Tibial artery (tissue), 4 donors: ENCODE measurements around the gene TMEM198.
A peak's percentile ranks its signal among the peaks of the same experiment; 100 is the strongest.

Source experiments
- DNase-seq, 2 donors: peaks; one replicate each; pipeline ENCODE4 v3.0.0-alpha.2; 2019
- H3K27ac ChIP-seq, 2 donors: fragments of 200-600 bp; sonication (generic) in 1 of 2; 1 replicate in 1 of 2; 2 replicates in 1 of 2; pipeline ENCODE4 v1.5.1; 2018 to 2019; ENCODE audit warnings: mild to moderate bottlenecking in 1 of 2
- H3K27me3 ChIP-seq, 2 donors: fragments of 200-600 bp; sonication (generic) in 1 of 2; one replicate each; pipeline versions ENCODE4 v1.5.1 to v1.6.0; 2016 to 2019
- H3K36me3 ChIP-seq, 3 donors: fragments of 200-600 bp; sonication (generic) in 2 of 3; one replicate each; pipeline ENCODE4 v1.5.1; 2016 to 2019; ENCODE audit warnings: mild to moderate bottlenecking in 2 of 3
- H3K4me1 ChIP-seq, 4 donors: fragments of 200-600 bp; sonication (generic) in 2 of 4; 1 replicate in 3 of 4; 2 replicates in 1 of 4; pipeline ENCODE4 v1.5.1; 2016 to 2019
- H3K4me3 ChIP-seq, 2 donors: fragments of 200-600 bp; sonication (generic) in 1 of 2; 1 replicate in 1 of 2; 2 replicates in 1 of 2; pipeline ENCODE4 v1.5.1; 2018 to 2019; ENCODE audit warnings: mild to moderate bottlenecking in 2 of 2
- H3K9me3 ChIP-seq, 3 donors: fragments of 200-600 bp; sonication (generic) in 1 of 3; one replicate each; pipeline ENCODE4 v1.5.1; 2016 to 2019
- intact Hi-C: fragments of 100-400 bp; cut with DNase I; formaldehyde crosslinking; loops from one replicate; pipeline ENCODE4 v1.15.0; 2023; ENCODE audit warnings: low total_unique reads
- TF ChIP-seq, protein P1 (sequence below), 2 experiments: fragments of 200-600 bp in 1 of 2; fragments of 450-650 bp in 1 of 2; IDR thresholded peaks; one replicate each; pipeline ENCODE4 v1.5.1; 2017 to 2019; ENCODE audit warnings: antibody characterized with exemption in 2 of 2, mild to moderate bottlenecking in 1 of 2, moderate library complexity in 1 of 2

The TMEM198 gene

DNA sequence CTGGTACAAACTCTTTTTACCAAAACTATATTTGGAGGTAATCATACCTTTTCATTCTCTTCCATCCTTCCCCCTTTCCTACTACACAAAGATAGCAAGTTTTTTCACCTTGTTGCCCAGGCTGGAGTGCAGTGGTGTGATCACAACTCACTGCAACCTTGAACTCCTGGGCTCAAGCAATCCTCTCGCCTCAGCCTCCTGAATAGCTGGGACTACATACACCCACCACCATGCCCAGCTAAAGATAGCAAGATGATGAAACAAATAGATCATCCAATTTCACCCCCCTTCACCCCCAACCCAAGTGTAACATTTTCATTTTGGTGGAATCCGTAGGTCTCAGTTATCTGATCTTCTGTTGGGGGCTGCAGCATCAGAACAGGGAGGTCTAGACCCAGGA lies 49.3 kb downstream of the TMEM198 start:
- Histone ChIP-seq H3K27ac (no peak overlapping the region), H3K9me3 (no peaks in the 10 kb centered on the region), H3K36me3 (no peaks in the 10 kb centered on the region), H3K4me3 (no peak overlapping the region), H3K27me3 (no peaks in the 10 kb centered on the region), H3K4me1 (peaks cover 0 to 11% (median 6%) of the 10 kb centered on the region in 4 donors)
- TF ChIP-seq, protein P1, sequence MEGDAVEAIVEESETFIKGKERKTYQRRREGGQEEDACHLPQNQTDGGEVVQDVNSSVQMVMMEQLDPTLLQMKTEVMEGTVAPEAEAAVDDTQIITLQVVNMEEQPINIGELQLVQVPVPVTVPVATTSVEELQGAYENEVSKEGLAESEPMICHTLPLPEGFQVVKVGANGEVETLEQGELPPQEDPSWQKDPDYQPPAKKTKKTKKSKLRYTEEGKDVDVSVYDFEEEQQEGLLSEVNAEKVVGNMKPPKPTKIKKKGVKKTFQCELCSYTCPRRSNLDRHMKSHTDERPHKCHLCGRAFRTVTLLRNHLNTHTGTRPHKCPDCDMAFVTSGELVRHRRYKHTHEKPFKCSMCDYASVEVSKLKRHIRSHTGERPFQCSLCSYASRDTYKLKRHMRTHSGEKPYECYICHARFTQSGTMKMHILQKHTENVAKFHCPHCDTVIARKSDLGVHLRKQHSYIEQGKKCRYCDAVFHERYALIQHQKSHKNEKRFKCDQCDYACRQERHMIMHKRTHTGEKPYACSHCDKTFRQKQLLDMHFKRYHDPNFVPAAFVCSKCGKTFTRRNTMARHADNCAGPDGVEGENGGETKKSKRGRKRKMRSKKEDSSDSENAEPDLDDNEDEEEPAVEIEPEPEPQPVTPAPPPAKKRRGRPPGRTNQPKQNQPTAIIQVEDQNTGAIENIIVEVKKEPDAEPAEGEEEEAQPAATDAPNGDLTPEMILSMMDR (IDR thresholded peaks at IDR 0.05) = no peak
- no peak for DNase-seq
- intact Hi-C loops = no loop called here

DNA sequence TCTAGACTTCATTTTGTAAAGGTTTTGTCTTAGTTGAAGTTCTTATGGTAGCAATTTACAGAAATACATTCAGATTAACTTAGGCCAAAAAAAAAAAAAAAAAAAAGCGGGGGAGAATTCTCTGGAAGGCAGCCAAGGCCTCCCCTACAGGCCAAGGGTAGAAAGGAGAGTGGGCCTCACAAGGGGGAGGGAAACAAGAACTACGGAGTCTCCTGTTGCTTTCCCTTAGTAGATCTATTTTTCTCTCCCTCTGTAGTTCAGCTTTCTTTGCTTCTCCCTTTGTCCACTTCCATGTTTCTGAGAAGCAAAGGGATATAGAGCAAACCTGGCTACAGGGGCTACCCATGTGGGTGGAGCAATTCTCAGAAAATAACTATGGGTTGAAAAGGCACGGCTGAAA lies 51.4 kb downstream of the TMEM198 start:
- H3K27me3 ChIP-seq = no peaks in the 10 kb centered on the region
- H3K4me1 ChIP-seq = peaks cover 0 to 15% (median 6%) of the 10 kb centered on the region in 4 donors
- H3K27ac ChIP-seq = no peak overlapping the region
- no peak overlapping the region for H3K4me3 ChIP-seq
- no peaks in the 10 kb centered on the region for H3K9me3 ChIP-seq
- no peaks in the 10 kb centered on the region for H3K36me3 ChIP-seq
- TF ChIP-seq, protein P1 (IDR thresholded peaks at IDR 0.05) = no peak
- intact Hi-C loops = loop anchor here (5.0 kb wide), 1 partner anchor 43 kb away; no protein-coding TSS in a partner anchor
- DNase-seq = no peak

DNA sequence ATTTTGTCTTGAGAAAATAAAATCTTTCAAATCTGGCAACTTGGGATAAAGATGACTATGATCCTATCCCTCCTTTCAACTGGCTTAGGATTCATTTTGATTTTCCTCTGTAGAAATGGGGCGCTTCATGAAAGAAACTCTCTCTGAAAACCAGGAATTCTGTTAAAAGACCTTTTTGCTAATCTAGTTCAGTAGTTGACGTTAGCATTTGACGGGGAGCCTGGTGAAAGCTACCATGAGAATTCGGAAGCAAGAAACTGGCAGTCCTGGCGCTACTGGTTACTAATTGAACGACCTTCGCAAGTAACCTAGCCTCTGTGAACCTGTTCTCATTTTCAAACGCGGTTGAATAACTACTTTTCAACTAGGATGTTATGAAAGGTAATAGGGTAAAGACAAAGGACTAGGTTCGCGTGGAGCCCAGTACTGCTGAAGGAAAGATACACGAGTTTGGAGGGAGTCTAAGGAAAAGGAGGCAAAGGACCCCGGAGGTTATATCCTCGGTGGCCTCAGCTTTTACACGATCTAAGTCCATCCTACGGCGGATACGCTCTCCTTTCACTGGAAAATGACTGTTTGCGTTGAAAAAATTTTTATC lies 53.2 kb downstream of the TMEM198 start:
- H3K27ac ChIP-seq = peak overlapping the region; percentile 84 to 87
- H3K4me3 ChIP-seq = peak overlapping the region; percentile 63 to 76
- peaks cover 0 to 15% (median 6%) of the 10 kb centered on the region in 4 donors for H3K4me1 ChIP-seq
- DNase-seq = no peak
- no peaks in the 10 kb centered on the region for H3K27me3 ChIP-seq
- TF ChIP-seq, protein P1 (IDR thresholded peaks at IDR 0.05) = no peak
- H3K9me3 ChIP-seq = no peaks in the 10 kb centered on the region
- H3K36me3 ChIP-seq = peaks cover 9 to 11% (median 10%) of the 10 kb centered on the region in 3 donors
- intact Hi-C loops = loop anchor here (5.0 kb wide), 1 partner anchor 45 kb away; no protein-coding TSS in a partner anchor

DNA sequence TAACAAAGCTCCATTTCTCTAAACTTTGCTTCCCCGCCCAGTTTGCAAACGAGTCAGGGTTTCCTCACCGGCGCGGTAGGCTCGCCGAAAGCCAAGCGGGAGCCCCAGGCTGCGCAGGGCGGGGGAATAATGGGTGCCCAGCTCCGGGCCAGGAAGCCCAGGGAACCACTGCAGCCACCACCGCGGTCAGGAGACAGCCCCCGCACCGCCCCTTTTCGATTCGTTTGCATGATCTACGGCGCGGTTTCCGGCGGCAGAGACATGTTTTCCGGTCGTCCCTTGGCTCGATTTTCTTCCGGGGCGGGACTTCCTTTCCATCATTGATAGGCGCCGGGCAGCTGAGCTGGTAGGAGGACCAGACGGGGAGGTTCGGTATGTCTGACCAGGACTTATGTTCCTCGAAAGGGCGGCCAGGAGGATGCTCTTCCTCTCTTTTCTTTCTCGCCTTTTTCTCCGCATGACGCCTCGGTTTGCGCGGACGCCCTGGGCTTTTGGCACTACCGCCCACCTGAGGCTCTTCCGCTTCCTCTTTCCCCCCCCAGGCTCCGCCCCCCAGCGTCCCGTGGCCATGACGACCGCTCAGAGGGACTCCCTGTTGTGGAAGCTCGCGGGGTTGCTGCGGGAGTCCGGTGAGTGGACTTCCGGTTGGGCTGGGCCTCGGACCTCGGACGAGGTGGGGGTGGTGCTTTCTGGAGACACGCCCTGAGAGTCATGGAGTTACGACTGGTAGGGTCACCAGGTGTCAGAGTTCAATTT lies 53.9 kb downstream of the TMEM198 start, which contains the start of gene STK11IP:
Gene STK11IP, plus strand, starts transcription at position 306 of the 756 bp plus-strand sequence. Its CDS starts 263 bp downstream, at position 569.
- Histone ChIP-seq H3K27ac (peak within 1 kb of the TSS; percentile 84 to 87), H3K36me3 (peaks cover 16 to 17% (median 17%) of the 10 kb centered on the region in 3 donors), H3K9me3 (no peaks in the 10 kb centered on the region), H3K27me3 (no peaks in the 10 kb centered on the region), H3K4me3 (peak within 1 kb of the TSS; percentile 63 to 76), H3K4me1 (peaks cover 0 to 15% (median 6%) of the 10 kb centered on the region in 4 donors)
- TF ChIP-seq, protein P1 (IDR thresholded peaks at IDR 0.05) = peak in 1 of 2 experiments; percentile 6
- intact Hi-C loops = loop anchor here (5.0 kb wide), 1 partner anchor 45 kb away; no protein-coding TSS in a partner anchor
- DNase-seq = peak; percentile 99

DNA sequence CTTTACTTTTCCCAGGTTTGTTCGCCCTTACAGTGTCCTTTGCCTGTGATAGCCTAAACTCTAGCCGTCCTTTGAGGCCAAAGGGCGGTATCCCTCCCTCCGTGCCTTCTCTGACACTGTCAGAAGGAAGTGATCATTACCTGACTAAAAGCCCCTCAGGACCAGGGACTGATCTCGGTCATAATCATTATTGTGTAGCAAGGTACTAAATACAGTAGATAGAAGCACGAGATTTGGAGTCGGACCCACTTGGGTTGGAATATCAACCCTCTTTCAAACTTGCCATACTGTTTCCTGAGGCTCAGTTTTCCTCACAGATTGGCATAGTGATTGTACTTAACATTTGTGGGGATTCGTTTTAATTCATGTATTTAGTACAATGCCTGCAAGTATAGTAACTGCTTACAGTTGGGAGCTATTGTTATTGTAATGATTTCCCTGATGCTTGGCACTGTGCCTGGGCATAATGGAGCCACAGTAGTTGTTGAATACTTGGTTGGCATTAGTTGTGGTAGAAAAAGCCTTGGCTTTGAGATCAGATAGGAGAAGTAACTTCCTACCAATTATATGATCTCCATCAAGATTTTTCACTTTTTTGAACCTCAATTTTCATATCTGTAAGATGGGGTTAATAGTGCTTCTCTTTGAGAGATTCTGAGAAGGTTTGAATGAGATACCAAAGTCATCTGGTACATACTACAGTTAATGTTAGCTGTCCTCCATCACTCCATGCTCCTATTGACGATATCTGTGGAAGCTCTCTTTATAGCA lies 54.7 kb downstream of the TMEM198 start:
- Histone ChIP-seq H3K36me3 (peaks cover 18 to 25% (median 21%) of the 10 kb centered on the region in 3 donors), H3K27me3 (no peaks in the 10 kb centered on the region), H3K27ac (peak overlapping the region; percentile 84 to 87), H3K4me1 (peaks cover 0 to 15% (median 6%) of the 10 kb centered on the region in 4 donors), H3K4me3 (peak overlapping the region; percentile 63 to 76), H3K9me3 (no peaks in the 10 kb centered on the region)
- intact Hi-C loops = loop anchor here (5.0 kb wide), 1 partner anchor 46 kb away; no protein-coding TSS in a partner anchor
- TF ChIP-seq, protein P1 (IDR thresholded peaks at IDR 0.05) = no peak
- DNase-seq = no peak
